Measurements from ENCODE around the gene HCAR2.
A peak's percentile ranks its signal among the peaks of the same experiment; 100 is the strongest.
"Not testable (repeated sequence)": the region's sequence is repeated elsewhere in the genome, so short reads cannot be mapped to it uniquely, and the experiment has no call there.

The HCAR2 gene

GRCh38 chr12:122702890-122703611 is at the start of gene HCAR2:
HCAR2 (minus strand) TSS chr12:122703357; CDS start chr12:122703283, 74 bp downstream.
- not testable (repeated sequence) for DNase-seq

GRCh38 chr12:122752464-122753318 is 49.5 kb upstream of the HCAR2 start, which contains the start of gene DENR:
DENR (plus strand) TSS chr12:122752824; CDS start chr12:122753702, 878 bp downstream.
- DNase-seq = peak; percentile 86

- DNase-seq = not testable (repeated sequence)
These were observed 47.8 kb upstream of the HCAR2 start for GRCh38 chr12:122750781-122751515.

- no peak for DNase-seq
These were observed 46.6 kb upstream of the HCAR2 start for GRCh38 chr12:122749569-122750332.

GRCh38 chr12:122747224-122748135 is 44.3 kb upstream of the HCAR2 start:
- DNase-seq = no peak

- DNase-seq = no peak
These were observed 40.9 kb upstream of the HCAR2 start for GRCh38 chr12:122743895-122744525.

GRCh38 chr12:122740351-122740750 is 37.2 kb upstream of the HCAR2 start:
- no peak for DNase-seq

- no peak for DNase-seq
These were observed 35.4 kb upstream of the HCAR2 start for GRCh38 chr12:122738571-122738970.

GRCh38 chr12:122732611-122733010 is 29.5 kb upstream of the HCAR2 start:
- no peak for DNase-seq

GRCh38 chr12:122732170-122732569 is 29.0 kb upstream of the HCAR2 start:
- no peak for DNase-seq

GRCh38 chr12:122730215-122731014 is 27.3 kb upstream of the HCAR2 start, which contains the start of gene HCAR1:
HCAR1 (minus strand) TSS chr12:122730844; CDS start chr12:122730339, 505 bp downstream.
- no peak for DNase-seq

GRCh38 chr12:122729583-122730214 is 26.5 kb upstream of the HCAR2 start:
- DNase-seq = no peak

GRCh38 chr12:122726080-122726558 is 23.0 kb upstream of the HCAR2 start:
- no peak for DNase-seq

- DNase-seq = no peak
These were observed 22.4 kb upstream of the HCAR2 start for GRCh38 chr12:122725452-122726079.

- DNase-seq = no peak
These were observed 21.6 kb upstream of the HCAR2 start for GRCh38 chr12:122724641-122725243.

GRCh38 chr12:122722387-122722786 is 19.2 kb upstream of the HCAR2 start:
- DNase-seq = no peak

- no peak for DNase-seq
These were observed 17.9 kb upstream of the HCAR2 start for GRCh38 chr12:122721057-122721545.

- not testable (repeated sequence) for DNase-seq
These were observed 13.5 kb upstream of the HCAR2 start, which contains the start of gene HCAR3 for GRCh38 chr12:122716658-122717057. HCAR3 (minus strand) TSS chr12:122716811; CDS start chr12:122716737, 74 bp downstream.

All from SIG-M5 (cell line).